Kidney (tissue), 14 donors: ENCODE measurements around the gene NTMT1. TPM values are rescaled to one million over a fixed set of nuclear protein-coding genes. Genes with fewer than 3 reads are reported as not detected.

Experiments used
- DNase-seq, 5 donors: peaks; one replicate each; pipeline ENCODE4 v3.0.0-alpha.2; 2013 to 2020
- FAIRE-seq: peaks from 2 replicates; lab custom pipeline; 2012; peaks lifted over from hg19 to GRCh38; lab: Jason Lieb, UNC
- H3K27ac ChIP-seq, 2 donors: one replicate each; pipeline ENCODE4 v1.7.0; 2013; ENCODE audit warnings: low read depth in 2 of 2, low read length in 2 of 2, inconsistent platforms in 1 of 2
- H3K27me3 ChIP-seq: one replicate; pipeline ENCODE4 v1.7.1; 2013; ENCODE audit warnings: low read length, inconsistent platforms; ENCODE audit not compliant: control insufficient read depth, insufficient read depth
- H3K36me3 ChIP-seq, 3 donors: one replicate each; pipeline versions ENCODE4 v1.7.0 to v1.7.1; 2013; ENCODE audit warnings: low read length in 3 of 3, control low read depth in 1 of 3, inconsistent platforms in 1 of 3; ENCODE audit not compliant: insufficient read depth in 3 of 3, control insufficient read depth in 2 of 3
- H3K4me1 ChIP-seq, 3 donors: one replicate each; pipeline versions ENCODE4 v1.7.0 to v1.7.1; 2013; ENCODE audit warnings: low read length in 3 of 3, inconsistent platforms in 1 of 3, low read depth in 1 of 3; ENCODE audit not compliant: control insufficient read depth in 2 of 3, insufficient read depth in 2 of 3
- H3K4me3 ChIP-seq, 3 donors: one replicate each; pipeline versions ENCODE4 v1.7.0 to v1.8.1; 2013; ENCODE audit warnings: low read length in 3 of 3, control low read depth in 1 of 3, inconsistent platforms in 1 of 3
- H3K9ac ChIP-seq, 3 donors: one replicate each; pipeline versions ENCODE4 v1.7.0 to v1.7.1; 2013; ENCODE audit warnings: low read length in 3 of 3, control low read depth in 1 of 3, inconsistent platforms in 1 of 3
- H3K9me3 ChIP-seq, 3 donors: one replicate each; pipeline versions ENCODE4 v1.7.0 to v1.7.1; 2013; ENCODE audit warnings: low read length in 3 of 3, control low read depth in 1 of 3, inconsistent platforms in 1 of 3; ENCODE audit not compliant: control insufficient read depth in 2 of 3, insufficient read depth in 1 of 3
- CTCF ChIP-seq: IDR thresholded peaks from 3 replicates; pipeline ENCODE4 v1.5.1; 2012; ENCODE audit warnings: mild to moderate bottlenecking, moderate library complexity, borderline replicate concordance; ENCODE audit not compliant: insufficient read depth; ENCODE audit errors: extremely low read depth
- intact Hi-C: fragments of 100-400 bp; cut with DNase I; formaldehyde crosslinking; loops from one replicate; pipeline ENCODE4 v1.11.1; 2022
- polyA plus RNA-seq: library from polyadenylated mRNA; stranded (reverse); fragments of 350-450 nt; fragmentation: Illumina TruSeq; extraction: RNeasy Lipid Tissue Mini Kit (QIAGEN cat#74804); gene quantifications from one replicate; pipeline ENCODE4 v1.2.3, GENCODE V29; 2014; ENCODE audit warnings: low read depth, low replicate concordance; ENCODE audit not compliant: insufficient read depth
- total RNA-seq: library from RNA; stranded (reverse); fragmentation: NEBNext Ultra II Directional; extraction: Animal tissue kit (Norgen Biotek cat#: 25700); gene quantifications from one replicate; pipeline ENCODE4 v1.2.1, GENCODE V29; 2021
- donor health status: control.
- donor health status: control.
- donor health status: control.
- donor health status: control.
- donor health status: control.
- donor health status: DM: yes; HTN: yes; CAD: no.
- donor health status: Normal renal cell carcinoma (clear cell type).

The NTMT1 gene
- total and polyA plus RNA-seq, 2 donors from 2014 or later = 32.6 to 61.2 TPM

- Histone ChIP-seq H3K4me3 (no peak overlapping the region), H3K36me3 (no peaks in the 10 kb centered on the region), H3K9ac (no peak overlapping the region), H3K4me1 (peaks cover 0 to 18% (median 6%) of the 10 kb centered on the region in 3 donors), H3K27ac (no peak overlapping the region), H3K27me3 (no peaks in the 10 kb centered on the region), H3K9me3 (no peaks in the 10 kb centered on the region)
- no peak for TF ChIP-seq CTCF
- DNase-seq (peak in 1 of 5 donors; percentile 45), FAIRE-seq (no peak)
- intact Hi-C loops = loop anchor here (5.0 kb wide), 1 partner anchor 478 kb away; no protein-coding TSS in a partner anchor
Observed at GRCh38 chr9:129615407-129616285, 10.3 kb upstream of the NTMT1 start.

- DNase-seq (peak in 2 of 5 donors; percentile 33 to 50), FAIRE-seq (no peak)
- no peaks in the 10 kb centered on the region for H3K36me3 ChIP-seq
- intact Hi-C loops = loop anchor here (5.0 kb wide), 1 partner anchor 480 kb away; no protein-coding TSS in a partner anchor
- H3K9me3 ChIP-seq = no peaks in the 10 kb centered on the region
- H3K27me3 ChIP-seq = no peaks in the 10 kb centered on the region
- H3K9ac ChIP-seq = no peak overlapping the region
- H3K4me3 ChIP-seq = no peak overlapping the region
- TF ChIP-seq CTCF = peak; percentile 30
- peaks cover 0 to 14% (median 4%) of the 10 kb centered on the region in 3 donors for H3K4me1 ChIP-seq
- H3K27ac ChIP-seq = no peak overlapping the region
Observed at GRCh38 chr9:129617167-129617566, 8.8 kb upstream of the NTMT1 start.

GRCh38 chr9:129619787-129620668 is 5.9 kb upstream of the NTMT1 start:
- Histone ChIP-seq H3K4me1 (peaks cover 0 to 5% (median 4%) of the 10 kb centered on the region in 3 donors), H3K36me3 (no peaks in the 10 kb centered on the region), H3K27ac (no peak overlapping the region), H3K27me3 (no peaks in the 10 kb centered on the region), H3K9me3 (no peaks in the 10 kb centered on the region), H3K4me3 (peak overlapping the region; percentile 12 to 59 (median 14)), H3K9ac (peak overlapping the region in 2 of 3 donors; percentile 24 to 58)
- DNase-seq (peak in 4 of 5 donors; percentile 60 to 86 (median 80)), FAIRE-seq (no peak)
- TF ChIP-seq CTCF = no peak
- intact Hi-C loops = loop anchor here (5.0 kb wide), 1 partner anchor 483 kb away; no protein-coding TSS in a partner anchor
